MM.1S (cell line): ENCODE results near the gene FAM118B.

Experiments used
- DNase-seq: peaks from one replicate; pipeline ENCODE4 v3.0.0-alpha.2; 2015
- H2AFZ ChIP-seq: fragments of 300-600 bp; sonication (generic); 2 replicates; pipeline ENCODE4 v1.6.0; 2016; ENCODE audit warnings: antibody characterized with exemption, low read length
- H3F3A ChIP-seq: fragments of 300-600 bp; sonication (generic); 2 replicates; pipeline ENCODE4 v1.6.1; 2016; ENCODE audit warnings: mild to moderate bottlenecking, antibody characterized with exemption, low read length, moderate library complexity, mixed read lengths; ENCODE audit not compliant: insufficient read depth
- H3K27ac ChIP-seq: fragments of 300-600 bp; sonication (generic); 2 replicates; pipeline ENCODE4 v1.5.1; 2016; ENCODE audit warnings: mild to moderate bottlenecking, low read length
- H3K27me3 ChIP-seq: fragments of 300-600 bp; sonication (generic); replicated peaks from 2 replicates; pipeline ENCODE4 v1.6.0; 2016; ENCODE audit warnings: low read length; ENCODE audit not compliant: insufficient read depth
- H3K36me3 ChIP-seq: fragments of 300-600 bp; sonication (generic); replicated peaks from 2 replicates; pipeline ENCODE4 v1.6.1; 2016; ENCODE audit warnings: mild to moderate bottlenecking, low read length, mixed read lengths; ENCODE audit not compliant: insufficient read depth
- H3K4me1 ChIP-seq: fragments of 300-600 bp; sonication (generic); 2 replicates; pipeline ENCODE4 v1.6.1; 2016; ENCODE audit warnings: low read length, mixed read lengths
- H3K4me2 ChIP-seq: fragments of 300-600 bp; sonication (generic); 2 replicates; pipeline ENCODE4 v1.6.0; 2016; ENCODE audit warnings: low read depth, low read length
- H3K4me3 ChIP-seq: fragments of 300-600 bp; sonication (generic); 2 replicates; pipeline ENCODE4 v1.5.1; 2016; ENCODE audit warnings: low read length, mixed read lengths
- H3K79me2 ChIP-seq: fragments of 300-600 bp; sonication (generic); 2 replicates; pipeline ENCODE4 v1.6.1; 2016; ENCODE audit warnings: mixed run types, low read length, mixed read lengths
- H3K9ac ChIP-seq: fragments of 300-600 bp; sonication (generic); 2 replicates; pipeline ENCODE4 v1.6.1; 2016; ENCODE audit warnings: low read length, mixed read lengths
- H3K9me2 ChIP-seq: fragments of 300-600 bp; sonication (generic); replicated peaks from 2 replicates; pipeline ENCODE4 v1.6.1; 2016; ENCODE audit warnings: mild to moderate bottlenecking, low read length, mixed read lengths; ENCODE audit not compliant: insufficient read depth
- H3K9me3 ChIP-seq: fragments of 300-600 bp; sonication (generic); replicated peaks from 2 replicates; pipeline ENCODE4 v1.6.1; 2016; ENCODE audit warnings: mild to moderate bottlenecking, low read length, mixed read lengths; ENCODE audit not compliant: insufficient read depth
- H4K20me1 ChIP-seq: fragments of 300-600 bp; sonication (generic); 2 replicates; pipeline ENCODE4 v1.6.1; 2016; ENCODE audit warnings: mild to moderate bottlenecking, low read length, moderate library complexity, mixed read lengths; ENCODE audit not compliant: insufficient read depth
- CTCF ChIP-seq: fragments of 300-600 bp; sonication (generic); IDR thresholded peaks from 2 replicates; pipeline ENCODE4 v1.5.1; 2016; ENCODE audit warnings: antibody characterized with exemption, low read length, mixed read lengths
- EZH2 ChIP-seq: fragments of 300-600 bp; sonication (generic); optimal IDR thresholded peaks from 2 replicates; pipeline ENCODE3; 2017; ENCODE audit warnings: low read depth, mild to moderate bottlenecking, antibody characterized with exemption, low read length, mixed read lengths
- EZH2phosphoT487 ChIP-seq: fragments of 300-600 bp; sonication (generic); IDR thresholded peaks from 2 replicates; pipeline ENCODE4 v1.6.1; 2018; ENCODE audit warnings: antibody characterized with exemption, low read length

Gene FAM118B

GRCh38 chr11:126265811-126266210, 54.2 kb downstream of the FAM118B start:
- no peak overlapping the region for H3K4me3 ChIP-seq
- H4K20me1 ChIP-seq = no peaks in the 10 kb centered on the region
- H3K79me2 ChIP-seq = peaks cover 61% of the 10 kb centered on the region
- peaks cover 12% of the 10 kb centered on the region for H3K4me1 ChIP-seq
- H3K4me2 ChIP-seq = no peak overlapping the region
- TF ChIP-seq CTCF = no peak
- TF ChIP-seq EZH2phosphoT487 = no peak
- H3K9me2 ChIP-seq = no peaks in the 10 kb centered on the region
- no peak for DNase-seq
- H2AFZ ChIP-seq = no peak overlapping the region
- H3K9me3 ChIP-seq = no peaks in the 10 kb centered on the region
- H3F3A ChIP-seq = peaks cover 4% of the 10 kb centered on the region; the same call in 1 of the 2 replicates
- H3K9ac ChIP-seq = no peak overlapping the region
- no peak overlapping the region for H3K27ac ChIP-seq
- H3K36me3 ChIP-seq = peaks cover 40% of the 10 kb centered on the region
- no peaks in the 10 kb centered on the region for H3K27me3 ChIP-seq

GRCh38 chr11:126267650-126268049, 56.1 kb downstream of the FAM118B start:
- Histone ChIP-seq H2AFZ (no peak overlapping the region), H3K79me2 (peaks cover 70% of the 10 kb centered on the region), H3F3A (peaks cover 4% of the 10 kb centered on the region; the same call in 1 of the 2 replicates), H3K9me3 (no peaks in the 10 kb centered on the region), H3K27ac (peak overlapping the region; percentile 65; the same call in 1 of the 2 replicates), H4K20me1 (no peaks in the 10 kb centered on the region), H3K4me1 (peaks cover 12% of the 10 kb centered on the region), H3K36me3 (peaks cover 35% of the 10 kb centered on the region), H3K4me2 (peak overlapping the region; percentile 93), H3K9me2 (no peaks in the 10 kb centered on the region), H3K27me3 (no peaks in the 10 kb centered on the region), H3K9ac (peak overlapping the region; percentile 95), H3K4me3 (peak overlapping the region; percentile 100)
- no peak for TF ChIP-seq CTCF
- no peak for TF ChIP-seq EZH2phosphoT487
- TF ChIP-seq EZH2 = no peak
- no peak for DNase-seq

- H3K36me3 ChIP-seq = peaks cover 29% of the 10 kb centered on the region; the same call in 1 of the 2 replicates
Observed at GRCh38 chr11:126268361-126268707, 56.8 kb downstream of the FAM118B start.

More at GRCh38 chr11:126268361-126268707, 56.8 kb downstream of the FAM118B start:
- peak overlapping the region; percentile 95 for H3K9ac ChIP-seq
- peaks cover 4% of the 10 kb centered on the region; the same call in 1 of the 2 replicates for H3F3A ChIP-seq
- peaks cover 12% of the 10 kb centered on the region for H3K4me1 ChIP-seq
- H2AFZ ChIP-seq = peak overlapping the region; percentile 42; the same call in 1 of the 2 replicates
- H3K9me2 ChIP-seq = no peaks in the 10 kb centered on the region
- H3K9me3 ChIP-seq = no peaks in the 10 kb centered on the region
- H3K79me2 ChIP-seq = peaks cover 67% of the 10 kb centered on the region
- TF ChIP-seq CTCF = no peak
- TF ChIP-seq EZH2phosphoT487 = no peak
- no peak for TF ChIP-seq EZH2
- H3K4me2 ChIP-seq = peak overlapping the region; percentile 93
- peak overlapping the region; percentile 100 for H3K4me3 ChIP-seq
- H3K27ac ChIP-seq = peak overlapping the region; percentile 65; the same call in 1 of the 2 replicates
- no peaks in the 10 kb centered on the region for H4K20me1 ChIP-seq
- DNase-seq = peak; percentile 9
- no peaks in the 10 kb centered on the region for H3K27me3 ChIP-seq
